Activated naive CD8-positive, alpha-beta T cell (primary cell): Measurements from ENCODE around the gene GEN1.

Source experiments
- H3K27ac Mint-ChIP-seq: one replicate; pipeline ENCODE4 v1.8.0; 2021; ENCODE audit warnings: mixed read lengths
- H3K27me3 Mint-ChIP-seq: one replicate; pipeline ENCODE4 v1.8.0; 2021; ENCODE audit warnings: mixed read lengths
- H3K36me3 Mint-ChIP-seq: one replicate; pipeline ENCODE4 v1.8.0; 2021; ENCODE audit warnings: mixed read lengths
- H3K4me1 Mint-ChIP-seq: one replicate; pipeline ENCODE4 v1.8.0; 2021; ENCODE audit warnings: low read depth, mixed read lengths
- H3K4me3 Mint-ChIP-seq: one replicate; pipeline ENCODE4 v1.8.0; 2021; ENCODE audit warnings: mild to moderate bottlenecking, mixed read lengths
- H3K9me3 Mint-ChIP-seq: one replicate; pipeline ENCODE4 v1.8.0; 2021; ENCODE audit warnings: low read depth, mixed read lengths

The GEN1 gene

DNA sequence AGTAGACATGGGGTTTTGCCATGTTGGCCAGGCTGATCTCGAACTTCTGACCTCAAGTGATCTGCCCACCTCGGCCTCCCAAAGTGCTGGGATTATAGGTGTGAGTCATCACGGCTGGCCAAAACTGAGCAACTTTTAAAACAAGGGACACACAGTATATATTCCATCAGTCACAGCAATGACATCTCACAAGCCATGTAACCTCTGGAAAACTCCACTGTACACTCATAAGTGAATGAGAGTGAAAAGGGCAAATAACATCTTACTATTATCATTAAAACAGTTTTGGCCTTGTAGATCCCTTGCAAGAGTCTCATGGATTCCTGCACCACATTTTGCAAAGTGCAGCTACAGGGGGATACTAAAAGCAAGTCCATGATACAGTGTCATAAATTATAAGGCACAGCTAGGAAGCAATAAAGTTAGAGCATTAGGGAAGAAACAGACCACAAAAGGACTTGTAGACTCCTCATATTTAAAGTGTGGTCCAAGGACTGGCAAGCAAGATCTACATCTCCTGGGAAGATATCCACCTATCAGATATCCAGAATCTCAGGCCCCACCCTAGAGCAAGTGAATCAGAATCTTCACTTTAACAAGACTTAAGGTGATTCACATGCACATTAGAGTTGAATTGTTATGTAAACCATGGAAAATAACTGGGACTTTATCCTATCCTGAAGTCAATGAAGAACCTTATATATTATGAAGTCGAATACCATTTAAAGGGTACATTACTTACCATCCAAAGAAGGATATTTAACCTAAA, 6.1 kb upstream of the GEN1 start:
- Mint-ChIP-seq H3K27ac (no peak overlapping the region), H3K9me3 (no peaks in the 10 kb centered on the region), H3K4me3 (no peak overlapping the region), H3K36me3 (peaks cover 10% of the 10 kb centered on the region), H3K27me3 (no peaks in the 10 kb centered on the region), H3K4me1 (peaks cover 26% of the 10 kb centered on the region)

DNA sequence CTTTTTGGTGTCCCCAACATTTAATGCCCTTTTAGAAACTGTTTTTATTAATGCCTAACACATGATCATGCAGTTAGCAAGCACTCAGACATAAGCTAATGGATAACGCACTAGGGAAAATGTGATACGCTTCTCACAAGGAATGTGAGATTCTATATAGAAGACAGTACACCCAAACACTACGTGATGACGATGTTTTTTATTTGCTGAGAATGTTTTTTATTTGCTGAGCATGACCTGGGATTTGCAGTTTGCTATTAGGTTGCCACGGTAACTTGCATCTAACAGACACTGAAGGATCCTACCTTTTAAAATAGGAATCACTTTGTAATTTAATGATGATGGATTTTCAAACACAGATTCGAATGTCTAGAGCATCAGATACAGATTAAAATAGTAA, 5.2 kb upstream of the GEN1 start:
- Mint-ChIP-seq H3K4me3 (no peak overlapping the region), H3K27me3 (no peaks in the 10 kb centered on the region), H3K27ac (no peak overlapping the region), H3K4me1 (peaks cover 27% of the 10 kb centered on the region), H3K9me3 (no peaks in the 10 kb centered on the region), H3K36me3 (peaks cover 6% of the 10 kb centered on the region)

DNA sequence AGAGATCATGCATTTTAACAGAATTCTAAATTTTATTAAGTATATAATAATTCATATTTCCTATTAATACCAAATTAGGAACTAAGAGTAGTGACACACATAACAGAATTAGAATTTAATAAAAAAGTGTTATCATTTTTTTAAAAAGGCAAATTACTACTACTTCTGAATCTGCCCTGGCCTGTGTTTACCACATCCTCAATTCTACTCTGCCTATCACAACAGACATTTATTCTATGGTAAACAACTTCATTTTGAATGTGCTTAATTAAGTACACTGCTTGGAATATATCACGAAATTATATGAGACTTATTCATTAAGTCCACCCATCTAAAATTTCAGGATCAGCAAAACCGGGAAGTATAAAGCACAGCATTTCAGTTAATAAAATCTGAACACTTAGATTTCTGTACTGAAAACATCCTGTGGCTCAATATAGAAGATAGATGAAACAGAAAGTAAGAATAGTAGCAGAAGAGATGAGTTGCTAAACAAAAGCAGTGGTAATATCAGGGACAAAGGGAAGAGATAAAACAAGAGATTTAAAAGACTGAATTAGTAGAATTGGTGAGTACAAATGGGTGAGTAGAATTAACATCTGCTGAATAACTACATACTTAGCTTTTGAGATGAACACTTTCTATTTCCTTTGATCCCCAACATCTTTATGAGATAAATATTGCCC, 4.0 kb upstream of the GEN1 start:
- no peak overlapping the region for H3K27ac Mint-ChIP-seq
- H3K4me3 Mint-ChIP-seq, result no peak overlapping the region
- no peaks in the 10 kb centered on the region for H3K27me3 Mint-ChIP-seq
- H3K36me3 Mint-ChIP-seq, result peaks cover 2% of the 10 kb centered on the region
- no peaks in the 10 kb centered on the region for H3K9me3 Mint-ChIP-seq
- H3K4me1 Mint-ChIP-seq, result peaks cover 31% of the 10 kb centered on the region

DNA sequence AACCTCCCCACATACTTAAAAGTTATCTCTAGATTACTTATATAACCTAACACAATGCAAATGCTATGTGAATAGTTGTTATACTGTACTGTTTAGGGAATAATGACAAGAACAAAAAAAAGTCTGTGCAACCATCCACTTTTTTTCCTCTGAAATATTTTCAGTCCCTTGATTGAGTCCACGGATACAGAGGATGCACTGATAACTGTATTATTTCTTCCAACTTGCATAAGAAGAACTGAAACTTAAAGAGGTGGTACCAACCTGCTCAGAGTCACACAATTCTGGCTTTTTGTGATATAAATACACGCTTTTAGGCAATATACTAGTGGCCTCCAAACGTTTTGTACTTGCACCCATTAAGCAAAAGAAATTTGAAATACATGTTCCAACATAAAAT, 1.7 kb upstream of the GEN1 start:
- Mint-ChIP-seq H3K4me3 (peak overlapping the region; percentile 93), H3K4me1 (peaks cover 32% of the 10 kb centered on the region), H3K36me3 (no peaks in the 10 kb centered on the region), H3K27ac (peak overlapping the region; percentile 88), H3K9me3 (no peaks in the 10 kb centered on the region), H3K27me3 (no peaks in the 10 kb centered on the region)

DNA sequence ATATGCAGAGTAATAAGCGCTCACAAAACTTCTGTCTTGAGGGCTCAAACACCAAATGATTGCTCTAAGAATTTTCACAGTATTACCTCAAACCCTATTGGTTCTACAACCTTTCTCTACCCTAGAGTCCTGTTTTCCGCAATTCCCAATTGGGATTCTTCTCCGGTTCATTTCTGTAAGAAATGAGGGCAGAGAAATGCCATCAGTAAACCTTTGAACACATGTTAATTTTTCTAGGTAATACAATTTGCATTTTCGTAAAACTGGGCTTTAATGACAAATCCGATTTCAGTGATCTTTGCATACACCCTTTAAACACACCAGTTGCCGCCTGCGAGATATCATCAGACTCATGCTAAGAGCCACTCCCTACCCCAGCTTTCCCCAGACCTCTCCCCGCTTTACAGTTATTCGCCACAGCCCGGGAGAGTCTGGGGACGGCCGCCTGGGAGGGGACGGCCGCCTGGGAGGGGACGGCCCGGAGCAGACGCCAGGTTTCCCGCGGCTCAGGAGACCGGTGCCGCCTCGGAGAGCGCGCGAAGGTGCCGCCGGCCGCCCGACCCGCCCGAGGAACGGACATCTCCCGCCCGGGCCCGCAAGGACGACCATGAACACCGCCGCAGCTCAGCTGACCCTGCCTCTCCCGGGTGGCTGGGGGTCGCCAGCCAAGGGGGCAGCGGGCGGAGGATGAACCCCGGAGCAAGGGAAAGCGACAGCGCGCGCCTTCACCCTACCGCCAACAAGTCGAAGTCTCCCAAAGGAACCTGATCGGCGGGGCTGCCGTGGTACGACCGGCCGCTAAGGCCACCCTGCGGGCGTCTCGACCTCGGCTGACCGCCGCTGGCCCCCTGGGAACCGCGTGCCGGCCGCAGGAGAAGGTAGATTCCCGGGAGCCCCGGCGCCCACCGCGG, 791 bp upstream of the GEN1 start:
- Mint-ChIP-seq H3K27me3 (no peaks in the 10 kb centered on the region), H3K36me3 (no peaks in the 10 kb centered on the region), H3K4me3 (peak overlapping the region; percentile 93), H3K4me1 (peaks cover 32% of the 10 kb centered on the region), H3K9me3 (no peaks in the 10 kb centered on the region), H3K27ac (peak overlapping the region; percentile 88)

DNA sequence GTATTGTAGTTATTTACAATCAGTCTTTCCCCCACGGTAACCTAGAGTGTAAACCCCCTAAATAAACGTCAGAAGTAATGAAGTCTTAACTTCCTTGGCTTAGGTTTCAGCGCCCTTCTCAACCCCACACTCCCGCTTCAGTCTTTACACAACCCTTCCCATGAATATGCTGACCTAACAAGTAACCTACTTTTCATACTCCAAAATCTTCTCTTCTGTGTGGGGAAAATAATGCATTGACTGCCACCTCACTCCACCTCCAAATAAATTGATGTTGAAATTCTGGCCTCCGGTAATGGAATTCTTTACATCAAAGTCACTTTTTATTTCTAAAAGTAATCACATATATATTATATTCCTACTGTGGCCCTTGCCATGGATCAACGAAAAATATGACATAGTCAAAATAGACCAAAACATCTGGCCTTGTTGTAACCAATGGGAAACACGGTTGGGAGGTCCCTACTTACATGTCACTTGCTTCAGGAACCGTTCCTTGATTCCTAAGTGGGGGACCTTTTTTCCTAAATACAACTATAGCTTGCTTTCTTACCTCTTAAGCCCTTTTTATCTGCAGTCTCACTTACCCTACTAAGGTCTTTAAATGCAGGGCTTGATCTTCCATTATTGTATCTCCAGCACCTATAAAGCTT, 961 bp downstream of the GEN1 start:
- H3K36me3 Mint-ChIP-seq, result no peaks in the 10 kb centered on the region
- peak overlapping the region; percentile 95 for H3K4me3 Mint-ChIP-seq
- peaks cover 27% of the 10 kb centered on the region for H3K4me1 Mint-ChIP-seq
- no peaks in the 10 kb centered on the region for H3K9me3 Mint-ChIP-seq
- H3K27ac Mint-ChIP-seq, result peak overlapping the region; percentile 95
- no peaks in the 10 kb centered on the region for H3K27me3 Mint-ChIP-seq

DNA sequence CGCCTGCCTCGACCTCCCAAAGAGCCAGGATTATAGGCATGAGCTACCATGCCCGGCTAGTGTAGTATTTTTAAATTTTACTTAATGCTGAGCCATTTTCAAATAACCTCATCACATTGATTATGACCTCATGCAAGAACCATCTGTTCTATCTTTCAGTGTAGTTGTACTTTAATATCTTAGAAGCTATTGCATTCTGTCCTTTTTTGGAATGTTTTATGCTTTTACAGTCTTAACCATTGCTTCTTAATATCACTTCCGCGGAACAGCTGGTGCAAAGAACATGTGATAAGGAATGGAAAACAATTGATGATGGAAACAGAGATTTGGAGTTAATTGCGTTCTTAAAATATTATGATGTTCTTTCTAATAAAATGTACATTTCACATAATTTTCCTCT, 2.7 kb downstream of the GEN1 start:
- no peaks in the 10 kb centered on the region for H3K36me3 Mint-ChIP-seq
- H3K27ac Mint-ChIP-seq, result no peak overlapping the region
- peaks cover 18% of the 10 kb centered on the region for H3K4me1 Mint-ChIP-seq
- no peak overlapping the region for H3K4me3 Mint-ChIP-seq
- no peaks in the 10 kb centered on the region for H3K9me3 Mint-ChIP-seq
- H3K27me3 Mint-ChIP-seq, result no peaks in the 10 kb centered on the region

DNA sequence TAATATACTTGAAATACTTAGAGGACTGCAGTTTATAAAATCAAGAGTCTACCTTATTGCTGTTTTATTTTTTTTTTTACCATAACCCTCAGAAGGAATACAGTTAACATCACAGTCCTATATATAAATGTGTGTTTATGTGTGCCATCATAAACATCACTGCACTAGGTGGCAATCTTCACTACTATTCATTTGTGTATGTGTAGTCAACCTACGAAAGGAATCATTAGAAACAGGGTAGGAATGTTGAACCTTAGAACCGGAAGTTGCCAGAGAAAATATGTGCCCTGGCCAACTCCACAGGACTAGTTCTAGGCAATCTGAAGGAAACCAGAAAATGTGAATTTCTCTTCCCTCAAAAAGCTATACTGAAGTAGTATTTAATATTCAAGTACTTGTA, 3.4 kb downstream of the GEN1 start:
- no peaks in the 10 kb centered on the region for H3K36me3 Mint-ChIP-seq
- H3K4me1 Mint-ChIP-seq, result peaks cover 12% of the 10 kb centered on the region
- H3K27ac Mint-ChIP-seq, result no peak overlapping the region
- no peak overlapping the region for H3K4me3 Mint-ChIP-seq
- H3K9me3 Mint-ChIP-seq, result no peaks in the 10 kb centered on the region
- H3K27me3 Mint-ChIP-seq, result no peaks in the 10 kb centered on the region

DNA sequence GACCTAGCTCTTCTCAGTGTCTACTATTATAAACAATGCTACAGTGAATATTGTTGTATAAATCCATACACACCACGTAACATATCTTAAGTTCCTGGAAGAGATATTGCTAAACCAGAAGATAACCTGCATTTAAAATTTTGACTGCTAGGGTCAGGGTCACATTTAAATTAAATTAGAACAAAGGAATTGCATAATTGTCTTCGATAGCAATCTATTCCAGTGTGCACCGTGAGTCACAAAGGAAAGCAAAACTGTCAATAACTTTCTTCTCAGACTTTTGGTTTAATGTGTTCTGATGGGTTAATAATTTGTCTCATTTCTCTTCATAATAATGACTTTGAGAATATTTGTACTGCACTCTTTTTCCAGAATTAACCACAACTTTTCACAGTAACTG, 4.2 kb downstream of the GEN1 start:
- Mint-ChIP-seq H3K9me3 (no peaks in the 10 kb centered on the region), H3K36me3 (peaks cover 1% of the 10 kb centered on the region), H3K27ac (no peak overlapping the region), H3K4me1 (peaks cover 5% of the 10 kb centered on the region), H3K4me3 (no peak overlapping the region), H3K27me3 (no peaks in the 10 kb centered on the region)

DNA sequence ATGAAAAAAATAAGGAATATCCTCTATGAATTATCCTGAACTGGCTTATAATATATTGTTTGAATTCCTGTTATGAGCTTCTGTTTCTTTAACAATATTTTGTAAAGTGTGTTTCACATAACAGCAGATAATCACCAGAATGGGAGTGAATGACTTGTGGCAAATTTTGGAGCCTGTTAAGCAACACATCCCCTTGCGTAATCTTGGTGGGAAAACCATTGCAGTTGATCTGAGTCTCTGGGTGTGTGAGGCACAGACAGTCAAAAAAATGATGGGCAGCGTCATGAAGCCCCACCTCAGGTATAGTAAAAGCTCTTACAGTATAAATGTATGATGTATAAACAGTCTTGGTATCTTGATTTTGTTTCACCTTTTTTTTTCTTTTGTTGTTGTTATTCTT, 5.9 kb downstream of the GEN1 start:
- H3K36me3 Mint-ChIP-seq, result peaks cover 9% of the 10 kb centered on the region
- H3K27ac Mint-ChIP-seq, result no peak overlapping the region
- peaks cover 2% of the 10 kb centered on the region for H3K4me1 Mint-ChIP-seq
- no peaks in the 10 kb centered on the region for H3K9me3 Mint-ChIP-seq
- no peak overlapping the region for H3K4me3 Mint-ChIP-seq
- no peaks in the 10 kb centered on the region for H3K27me3 Mint-ChIP-seq

DNA sequence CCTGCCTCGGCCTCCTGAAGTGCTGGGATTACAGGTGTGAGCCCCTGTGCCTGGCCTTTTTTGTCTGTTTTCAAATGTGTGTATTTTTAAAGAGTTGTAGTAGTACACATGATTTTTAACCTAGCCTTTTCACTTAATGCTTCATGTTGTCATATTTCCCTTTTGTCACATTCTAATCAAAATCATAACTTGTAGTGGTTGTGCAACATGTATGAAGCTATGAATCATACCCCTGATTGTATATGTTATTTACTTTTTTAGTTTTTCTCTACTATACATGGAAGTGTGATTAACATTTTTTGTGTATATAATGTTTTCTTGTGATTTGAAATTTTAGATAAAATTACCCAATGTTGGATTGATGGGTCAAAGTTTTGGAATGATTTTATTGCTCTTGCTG, 8.5 kb downstream of the GEN1 start:
- no peaks in the 10 kb centered on the region for H3K9me3 Mint-ChIP-seq
- no peak overlapping the region for H3K4me3 Mint-ChIP-seq
- no peaks in the 10 kb centered on the region for H3K4me1 Mint-ChIP-seq
- no peak overlapping the region for H3K27ac Mint-ChIP-seq
- no peaks in the 10 kb centered on the region for H3K27me3 Mint-ChIP-seq
- peaks cover 9% of the 10 kb centered on the region for H3K36me3 Mint-ChIP-seq

DNA sequence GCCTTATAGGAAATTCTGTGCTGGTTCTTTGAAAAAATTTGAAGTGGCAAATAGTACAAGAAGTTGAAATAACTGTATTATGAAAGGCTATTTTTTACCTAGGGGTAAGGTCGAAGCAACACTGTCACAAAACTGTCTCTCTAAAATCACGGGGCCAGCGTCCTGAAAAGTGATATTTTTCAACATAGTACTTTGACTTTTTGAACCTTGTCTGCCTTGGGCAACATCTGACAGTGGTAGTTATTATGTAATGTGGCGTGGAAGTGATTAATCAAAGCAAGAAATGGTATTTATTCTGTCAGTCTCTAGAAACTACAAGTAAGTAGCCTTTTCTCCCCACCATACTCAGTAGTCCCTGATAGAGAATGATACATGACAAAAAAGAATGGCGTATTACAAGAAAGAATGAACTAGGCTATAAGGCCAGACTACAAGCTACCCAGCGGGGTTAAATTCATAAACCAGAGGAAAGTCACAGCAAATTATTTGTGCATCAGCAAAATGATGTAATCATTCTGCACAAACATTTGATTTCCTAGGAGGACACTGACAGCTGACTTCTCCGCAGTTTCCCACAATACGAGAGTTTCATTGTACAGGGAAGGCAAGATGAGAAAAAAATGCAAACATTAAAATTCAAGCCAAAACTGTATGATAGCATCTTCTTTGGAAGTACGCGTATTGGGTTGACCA, 9.8 kb downstream of the GEN1 start:
- no peak overlapping the region for H3K27ac Mint-ChIP-seq
- no peaks in the 10 kb centered on the region for H3K27me3 Mint-ChIP-seq
- no peaks in the 10 kb centered on the region for H3K4me1 Mint-ChIP-seq
- H3K4me3 Mint-ChIP-seq, result no peak overlapping the region
- H3K9me3 Mint-ChIP-seq, result no peaks in the 10 kb centered on the region
- H3K36me3 Mint-ChIP-seq, result peaks cover 12% of the 10 kb centered on the region

DNA sequence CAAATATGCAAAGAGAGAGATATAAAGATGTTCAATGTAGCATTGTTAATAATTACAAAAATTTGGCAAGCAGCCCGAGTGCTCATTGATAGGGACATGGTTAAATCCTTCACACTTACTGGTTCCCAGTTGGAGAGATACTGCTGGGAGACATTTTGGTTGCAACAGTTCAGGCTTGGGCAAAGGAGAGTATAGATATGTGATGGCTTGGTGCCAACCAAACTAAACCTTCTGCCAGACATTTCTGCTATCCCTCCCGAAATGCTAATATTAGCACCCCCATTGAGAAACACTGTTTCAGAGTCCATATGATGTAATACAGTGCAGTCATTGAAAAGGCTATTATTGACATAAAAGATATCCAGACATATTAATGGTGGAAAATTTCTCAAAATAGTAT, 11.5 kb downstream of the GEN1 start:
- Mint-ChIP-seq H3K4me1 (no peaks in the 10 kb centered on the region), H3K4me3 (no peak overlapping the region), H3K9me3 (no peaks in the 10 kb centered on the region), H3K36me3 (peaks cover 12% of the 10 kb centered on the region), H3K27me3 (no peaks in the 10 kb centered on the region), H3K27ac (no peak overlapping the region)

DNA sequence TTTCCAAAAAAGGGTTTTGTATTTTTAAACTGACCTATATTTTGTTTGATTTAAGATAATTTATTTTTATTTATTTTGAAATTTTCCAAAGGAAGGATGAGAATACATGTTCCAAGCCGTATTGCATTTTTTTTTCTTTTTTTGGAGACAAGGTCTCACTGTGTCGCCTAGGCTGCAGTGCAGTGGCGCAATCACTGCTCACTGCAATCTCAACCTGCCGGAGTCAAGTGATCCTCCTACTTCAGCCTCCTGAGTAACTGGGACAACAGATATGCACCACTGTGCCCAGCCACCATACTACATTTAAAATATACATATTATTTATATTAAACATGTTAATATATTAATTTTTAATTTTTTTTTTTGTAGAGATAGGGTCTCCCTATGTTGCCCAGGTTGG, 15.0 kb downstream of the GEN1 start:
- no peak overlapping the region for H3K4me3 Mint-ChIP-seq
- H3K4me1 Mint-ChIP-seq, result no peaks in the 10 kb centered on the region
- H3K9me3 Mint-ChIP-seq, result no peaks in the 10 kb centered on the region
- H3K27ac Mint-ChIP-seq, result no peak overlapping the region
- H3K27me3 Mint-ChIP-seq, result no peaks in the 10 kb centered on the region
- peaks cover 5% of the 10 kb centered on the region for H3K36me3 Mint-ChIP-seq
